GM13977 (cell line): Measurements from ENCODE around the gene DENND1A.

ENCODE experiments used
- DNase-seq: peaks from one replicate; pipeline ENCODE4 v3.0.0; 2012; ENCODE audit warnings: low spot score
- in situ Hi-C: fragments of 300-500 bp; cut with MboI; formaldehyde crosslinking; loops from one replicate; pipeline ENCODE4 v1.12.0; 2022; ENCODE audit warnings: low sequenced_read_pairs, low pct_unique_long_range_greater_than_20kb, mixed read lengths, inconsistent platforms; ENCODE audit not compliant: unreplicated experiment
- TF ChIP-seq, protein P1 (sequence below): IDR thresholded peaks from 2 replicates; pipeline ENCODE4 v1.5.1; 2012; ENCODE audit warnings: mild to moderate bottlenecking, control low read depth; ENCODE audit not compliant: insufficient read depth; ENCODE audit errors: extremely low read depth, missing control alignments

Gene DENND1A

DNA sequence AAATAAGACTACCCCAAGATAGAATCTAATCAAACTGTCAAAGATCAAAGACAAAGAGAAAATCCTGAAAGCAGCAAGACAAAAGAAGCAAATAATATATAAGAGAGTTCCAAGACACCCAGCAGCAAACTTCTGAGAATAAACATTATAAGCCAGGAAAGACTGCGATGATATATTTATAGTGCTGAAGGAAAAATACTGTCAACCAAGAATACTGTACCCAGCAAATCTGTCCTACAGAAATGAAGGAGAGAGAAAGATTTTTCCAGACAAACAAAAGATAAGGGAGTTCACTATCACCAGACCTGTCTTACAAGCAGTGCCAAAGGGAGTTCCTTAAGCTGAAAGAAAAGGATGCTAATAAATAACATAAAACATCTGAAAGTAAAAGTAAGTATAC lies 227.4 kb downstream of the DENND1A start:
- TF ChIP-seq, protein P1, sequence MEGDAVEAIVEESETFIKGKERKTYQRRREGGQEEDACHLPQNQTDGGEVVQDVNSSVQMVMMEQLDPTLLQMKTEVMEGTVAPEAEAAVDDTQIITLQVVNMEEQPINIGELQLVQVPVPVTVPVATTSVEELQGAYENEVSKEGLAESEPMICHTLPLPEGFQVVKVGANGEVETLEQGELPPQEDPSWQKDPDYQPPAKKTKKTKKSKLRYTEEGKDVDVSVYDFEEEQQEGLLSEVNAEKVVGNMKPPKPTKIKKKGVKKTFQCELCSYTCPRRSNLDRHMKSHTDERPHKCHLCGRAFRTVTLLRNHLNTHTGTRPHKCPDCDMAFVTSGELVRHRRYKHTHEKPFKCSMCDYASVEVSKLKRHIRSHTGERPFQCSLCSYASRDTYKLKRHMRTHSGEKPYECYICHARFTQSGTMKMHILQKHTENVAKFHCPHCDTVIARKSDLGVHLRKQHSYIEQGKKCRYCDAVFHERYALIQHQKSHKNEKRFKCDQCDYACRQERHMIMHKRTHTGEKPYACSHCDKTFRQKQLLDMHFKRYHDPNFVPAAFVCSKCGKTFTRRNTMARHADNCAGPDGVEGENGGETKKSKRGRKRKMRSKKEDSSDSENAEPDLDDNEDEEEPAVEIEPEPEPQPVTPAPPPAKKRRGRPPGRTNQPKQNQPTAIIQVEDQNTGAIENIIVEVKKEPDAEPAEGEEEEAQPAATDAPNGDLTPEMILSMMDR: no peak
- no peak for DNase-seq
- in situ Hi-C loops: no loop called here

DNA sequence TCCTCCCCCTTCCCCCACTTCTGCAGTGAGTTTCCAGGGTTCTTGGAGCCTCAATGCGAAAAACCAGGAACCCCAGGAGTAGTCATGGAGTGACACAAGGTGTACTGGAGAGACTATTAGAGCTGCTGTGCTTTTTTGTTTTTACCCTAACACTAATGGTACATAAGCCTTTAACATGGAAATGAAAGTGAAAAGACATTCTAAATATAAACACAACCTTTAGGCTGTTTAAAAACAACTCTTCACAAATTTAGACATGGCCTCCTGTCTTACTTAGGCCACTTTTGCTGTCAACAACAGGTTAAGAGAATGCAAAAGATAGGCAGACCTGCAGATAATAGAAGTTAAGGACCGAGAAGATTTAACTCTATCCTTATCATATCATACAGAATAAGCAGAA lies 232.2 kb downstream of the DENND1A start:
- TF ChIP-seq, protein P1: no peak
- DNase-seq: no peak
- in situ Hi-C loops: no loop called here

DNA sequence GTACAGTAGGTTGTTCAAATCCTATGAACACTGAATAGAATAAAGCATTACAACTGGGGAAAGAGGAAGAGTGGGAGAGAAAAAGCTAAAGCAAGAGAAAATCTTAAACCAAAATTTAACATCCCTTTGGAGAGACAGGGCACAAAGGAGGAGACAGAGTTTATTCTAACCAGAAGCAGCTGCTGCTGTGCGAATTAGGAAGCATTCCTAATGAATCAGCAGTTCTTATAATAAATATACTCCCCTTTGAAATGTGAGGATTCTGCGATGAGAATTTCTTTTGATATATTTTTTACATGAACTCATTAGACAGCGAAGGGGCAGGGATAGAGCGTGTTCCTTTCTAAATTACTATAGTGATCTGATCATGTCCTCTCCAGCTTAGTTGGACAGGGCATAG lies 233.4 kb downstream of the DENND1A start:
- DNase-seq: no peak
- in situ Hi-C loops: no loop called here
- TF ChIP-seq, protein P1: no peak

DNA sequence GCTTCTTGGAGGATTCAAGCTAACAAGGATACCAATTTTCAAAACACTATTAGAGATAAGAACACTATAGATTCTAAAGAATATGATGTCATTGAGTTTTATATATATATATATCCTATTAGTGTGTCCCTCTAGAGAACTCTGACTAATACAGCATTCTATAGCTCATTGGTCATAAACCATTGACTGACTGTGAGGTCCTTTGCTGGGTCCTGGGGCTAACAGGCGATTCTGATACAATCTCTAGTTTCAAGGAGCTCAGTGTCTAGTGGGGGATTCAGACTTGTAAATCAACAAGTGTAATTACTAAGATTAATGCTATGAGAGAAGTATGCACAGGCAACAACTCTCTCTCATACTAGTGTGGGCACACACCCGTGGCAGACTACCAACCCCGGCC lies 234.5 kb downstream of the DENND1A start:
- no peak for DNase-seq
- TF ChIP-seq, protein P1: no peak
- in situ Hi-C loops: no loop called here

DNA sequence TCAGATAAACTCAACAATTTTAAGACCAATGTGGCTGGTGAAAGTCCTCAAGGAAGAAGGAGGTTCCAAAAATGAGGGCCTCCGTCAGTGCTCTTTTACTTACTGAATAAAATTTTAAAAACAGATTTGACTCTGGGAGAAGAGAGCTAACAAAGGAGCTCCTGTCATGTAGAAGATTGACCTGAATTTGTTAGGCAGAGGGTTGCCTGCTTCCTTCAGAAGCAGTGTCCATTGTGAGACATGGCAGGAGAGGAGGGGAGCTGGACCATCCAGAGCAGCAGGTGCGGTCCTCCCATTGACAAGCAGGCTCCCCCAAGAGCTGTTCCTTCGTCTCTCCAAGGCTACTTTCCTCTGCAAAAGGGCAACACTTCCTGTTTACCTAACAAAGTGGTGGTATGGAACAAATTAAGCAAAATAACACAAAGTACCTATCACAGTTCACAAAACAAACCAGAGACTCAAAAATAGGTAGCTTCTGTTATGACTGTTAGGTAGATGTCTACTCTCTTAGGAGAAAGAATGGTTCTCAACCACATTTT lies 238.1 kb downstream of the DENND1A start:
- in situ Hi-C loops: no loop called here
- TF ChIP-seq, protein P1: no peak
- no peak for DNase-seq

DNA sequence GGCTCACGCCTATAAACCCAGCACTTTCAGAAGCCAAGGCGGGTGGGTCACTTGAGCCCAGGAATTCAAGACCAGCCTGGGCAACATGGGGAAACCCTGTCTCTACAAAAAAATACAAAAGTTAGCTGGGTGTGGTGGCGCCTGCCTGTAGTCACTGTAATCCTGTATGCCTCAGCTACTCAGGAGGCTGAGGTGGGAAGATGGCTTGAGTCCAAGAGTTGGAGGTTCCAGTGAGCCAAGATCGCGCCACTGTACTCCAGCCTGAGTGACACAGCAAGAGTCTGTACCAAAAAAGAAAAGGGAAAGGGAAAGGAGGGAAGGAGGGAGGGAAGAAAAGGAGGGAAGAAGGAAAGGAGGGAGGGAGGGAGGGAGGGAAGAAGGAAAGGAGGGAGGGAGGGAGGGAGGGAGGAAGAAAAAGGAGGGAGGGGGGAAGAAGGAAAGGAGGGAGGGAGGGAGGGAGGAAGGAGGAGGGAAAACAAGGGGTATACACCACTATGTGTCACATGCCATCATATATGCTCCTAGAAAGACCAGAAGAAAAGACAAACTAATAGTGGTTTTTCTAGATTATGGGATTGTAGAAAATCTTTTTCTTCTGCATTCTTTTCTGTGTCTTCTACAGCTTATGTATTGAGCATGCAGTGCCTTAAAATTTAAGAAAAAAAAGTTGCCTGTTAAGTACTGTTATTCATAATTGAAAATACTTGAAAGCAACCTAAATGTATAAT lies 240.1 kb downstream of the DENND1A start:
- no peak for DNase-seq
- TF ChIP-seq, protein P1: no peak
- in situ Hi-C loops: no loop called here
